Liver (tissue), 3 donors: ENCODE results near the gene GTPBP1.

Source experiments
- FOXA1 ChIP-seq: IDR thresholded peaks from 2 replicates; pipeline ENCODE4 v1.6.1; 2016; ENCODE audit warnings: antibody characterized with exemption
- HNF4A ChIP-seq, 2 donors: conservative IDR thresholded peaks; 2 replicates each; pipeline ENCODE4 v1.6.1; 2016; ENCODE audit warnings: antibody characterized with exemption in 2 of 2, mild to moderate bottlenecking in 2 of 2
- JUND ChIP-seq, 2 donors: IDR thresholded peaks; 2 replicates each; pipeline ENCODE4 v1.6.1; 2016; ENCODE audit warnings: antibody characterized with exemption in 2 of 2
- MAX ChIP-seq: IDR thresholded peaks from 2 replicates; pipeline ENCODE4 v1.6.1; 2016; ENCODE audit warnings: antibody characterized with exemption
- RAD21 ChIP-seq, 2 donors: IDR thresholded peaks; 2 replicates each; pipeline ENCODE4 v1.6.1; 2016; ENCODE audit warnings: antibody characterized with exemption in 2 of 2, mild to moderate bottlenecking in 2 of 2
- REST ChIP-seq: IDR thresholded peaks from 2 replicates; pipeline ENCODE4 v1.6.1; 2016; ENCODE audit warnings: antibody characterized with exemption, mild to moderate bottlenecking
- SP1 ChIP-seq: IDR thresholded peaks from 2 replicates; pipeline ENCODE4 v1.6.1; 2018; ENCODE audit warnings: antibody characterized with exemption, mild to moderate bottlenecking
- TAF1 ChIP-seq: conservative IDR thresholded peaks from 2 replicates; pipeline ENCODE4 v1.6.1; 2016; ENCODE audit warnings: antibody characterized with exemption, mild to moderate bottlenecking
- YY1 ChIP-seq: IDR thresholded peaks from 2 replicates; pipeline ENCODE4 v1.6.1; 2016; ENCODE audit warnings: antibody characterized with exemption, mild to moderate bottlenecking
- TF ChIP-seq, protein P1 (sequence below): fragments of 150-350 bp; IDR thresholded peaks from 2 replicates; pipeline ENCODE4 v1.5.1; 2017; ENCODE audit warnings: improper control_type of control experiment, low read depth, low read length; ENCODE audit not compliant: missing input control
- TF ChIP-seq, protein P2 (sequence below): IDR thresholded peaks from 2 replicates; pipeline ENCODE4 v1.6.1; 2016; ENCODE audit warnings: antibody characterized with exemption
- donor health status: healthy.
- donor health status: healthy.

DNA sequence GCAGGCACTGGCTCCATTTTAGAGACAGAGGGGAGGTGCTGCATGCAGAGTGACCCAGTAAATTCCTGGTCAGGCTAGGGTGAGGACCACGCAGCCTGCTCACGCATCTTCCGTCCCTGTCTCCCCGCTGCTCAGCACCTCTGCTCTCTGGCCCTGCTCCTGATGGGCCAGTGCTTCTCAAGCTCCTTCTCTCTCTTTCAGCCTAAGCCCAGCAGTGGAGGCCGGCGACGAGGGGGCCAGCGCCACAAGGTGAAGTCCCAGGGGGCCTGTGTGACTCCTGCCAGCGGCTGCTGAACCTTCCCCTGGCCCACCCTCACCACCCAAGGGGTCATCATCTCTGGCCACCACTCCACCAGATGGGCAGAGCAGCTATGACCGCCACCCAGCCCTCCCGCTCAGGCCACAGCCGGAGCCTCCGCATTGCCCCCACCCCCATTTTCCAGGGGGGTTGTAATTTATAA, 24.7 kb downstream of the GTPBP1 start:
- TF ChIP-seq, protein P1, sequence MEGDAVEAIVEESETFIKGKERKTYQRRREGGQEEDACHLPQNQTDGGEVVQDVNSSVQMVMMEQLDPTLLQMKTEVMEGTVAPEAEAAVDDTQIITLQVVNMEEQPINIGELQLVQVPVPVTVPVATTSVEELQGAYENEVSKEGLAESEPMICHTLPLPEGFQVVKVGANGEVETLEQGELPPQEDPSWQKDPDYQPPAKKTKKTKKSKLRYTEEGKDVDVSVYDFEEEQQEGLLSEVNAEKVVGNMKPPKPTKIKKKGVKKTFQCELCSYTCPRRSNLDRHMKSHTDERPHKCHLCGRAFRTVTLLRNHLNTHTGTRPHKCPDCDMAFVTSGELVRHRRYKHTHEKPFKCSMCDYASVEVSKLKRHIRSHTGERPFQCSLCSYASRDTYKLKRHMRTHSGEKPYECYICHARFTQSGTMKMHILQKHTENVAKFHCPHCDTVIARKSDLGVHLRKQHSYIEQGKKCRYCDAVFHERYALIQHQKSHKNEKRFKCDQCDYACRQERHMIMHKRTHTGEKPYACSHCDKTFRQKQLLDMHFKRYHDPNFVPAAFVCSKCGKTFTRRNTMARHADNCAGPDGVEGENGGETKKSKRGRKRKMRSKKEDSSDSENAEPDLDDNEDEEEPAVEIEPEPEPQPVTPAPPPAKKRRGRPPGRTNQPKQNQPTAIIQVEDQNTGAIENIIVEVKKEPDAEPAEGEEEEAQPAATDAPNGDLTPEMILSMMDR, result no peak
- no peak for TF ChIP-seq REST
- TF ChIP-seq FOXA1, result no peak
- no peak for TF ChIP-seq MAX
- TF ChIP-seq SP1, result no peak
- TF ChIP-seq YY1, result no peak
- TF ChIP-seq RAD21 (IDR thresholded peaks at IDR 0.05), result no peak
- no peak for TF ChIP-seq JUND (IDR thresholded peaks at IDR 0.05)
- TF ChIP-seq, protein P2, sequence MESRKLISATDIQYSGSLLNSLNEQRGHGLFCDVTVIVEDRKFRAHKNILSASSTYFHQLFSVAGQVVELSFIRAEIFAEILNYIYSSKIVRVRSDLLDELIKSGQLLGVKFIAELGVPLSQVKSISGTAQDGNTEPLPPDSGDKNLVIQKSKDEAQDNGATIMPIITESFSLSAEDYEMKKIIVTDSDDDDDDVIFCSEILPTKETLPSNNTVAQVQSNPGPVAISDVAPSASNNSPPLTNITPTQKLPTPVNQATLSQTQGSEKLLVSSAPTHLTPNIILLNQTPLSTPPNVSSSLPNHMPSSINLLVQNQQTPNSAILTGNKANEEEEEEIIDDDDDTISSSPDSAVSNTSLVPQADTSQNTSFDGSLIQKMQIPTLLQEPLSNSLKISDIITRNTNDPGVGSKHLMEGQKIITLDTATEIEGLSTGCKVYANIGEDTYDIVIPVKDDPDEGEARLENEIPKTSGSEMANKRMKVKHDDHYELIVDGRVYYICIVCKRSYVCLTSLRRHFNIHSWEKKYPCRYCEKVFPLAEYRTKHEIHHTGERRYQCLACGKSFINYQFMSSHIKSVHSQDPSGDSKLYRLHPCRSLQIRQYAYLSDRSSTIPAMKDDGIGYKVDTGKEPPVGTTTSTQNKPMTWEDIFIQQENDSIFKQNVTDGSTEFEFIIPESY, result no peak
- no peak for TF ChIP-seq TAF1
- TF ChIP-seq HNF4A (conservative IDR thresholded peaks at IDR 0.05), result no peak
